ENCODE results near the gene WBP2.
A peak's percentile ranks its signal among the peaks of the same experiment; 100 is the strongest.
"Not testable (repeated sequence)": the region's sequence is repeated elsewhere in the genome, so short reads cannot be mapped to it uniquely, and the experiment has no call there.

Gene WBP2

GRCh38 chr17:75865404-75866188 lies 10.5 kb upstream of the WBP2 start:
- DNase-seq = not testable (repeated sequence)

- DNase-seq = not testable (repeated sequence)
Measured at GRCh38 chr17:75864887-75865286, 9.8 kb upstream of the WBP2 start.

GRCh38 chr17:75864448-75864871 lies 9.3 kb upstream of the WBP2 start:
- no peak for DNase-seq

GRCh38 chr17:75861927-75862317 lies 6.8 kb upstream of the WBP2 start:
- DNase-seq = no peak

GRCh38 chr17:75859358-75859757 lies 4.2 kb upstream of the WBP2 start:
- not testable (repeated sequence) for DNase-seq

GRCh38 chr17:75856062-75856756 lies 1.1 kb upstream of the WBP2 start:
- peak; percentile 14 for DNase-seq

GRCh38 chr17:75854881-75855309 lies 240 bp downstream of the WBP2 start:
- no peak for DNase-seq

- no peak for DNase-seq
Measured at GRCh38 chr17:75854101-75854748, 910 bp downstream of the WBP2 start.

GRCh38 chr17:75853433-75853832 lies 1.7 kb downstream of the WBP2 start:
- no peak for DNase-seq

- DNase-seq = not testable (repeated sequence)
Measured at GRCh38 chr17:75851693-75851991, 3.5 kb downstream of the WBP2 start.

GRCh38 chr17:75850928-75851692 lies 4.0 kb downstream of the WBP2 start:
- DNase-seq = no peak

- no peak for DNase-seq
Measured at GRCh38 chr17:75849724-75850123, 5.4 kb downstream of the WBP2 start.

- DNase-seq = no peak
Measured at GRCh38 chr17:75849279-75849646, 5.9 kb downstream of the WBP2 start.

- no peak for DNase-seq
Measured at GRCh38 chr17:75848523-75849278, 6.4 kb downstream of the WBP2 start.

GRCh38 chr17:75847614-75848522 lies 7.3 kb downstream of the WBP2 start:
- DNase-seq = no peak

- no peak for DNase-seq
Measured at GRCh38 chr17:75846692-75847613, 8.2 kb downstream of the WBP2 start.

GRCh38 chr17:75845933-75846691 lies 9.0 kb downstream of the WBP2 start:
- DNase-seq = no peak

- DNase-seq = peak; percentile 96
Measured at GRCh38 chr17:75845058-75845711, 9.9 kb downstream of the WBP2 start.

- DNase-seq = peak; percentile 70
Measured at GRCh38 chr17:75844530-75845057, 10.5 kb downstream of the WBP2 start.
